HG03457 (cell line): ENCODE measurements around the gene MROH7.
A peak's percentile ranks its signal among the peaks of the same experiment; 100 is the strongest.

Source experiments
- ATAC-seq: cut with Tn5 transposase; IDR thresholded peaks from one replicate; pipeline ENCODE4 v1.9.1; 2021; ENCODE audit warnings: moderate number of reproducible peaks; ENCODE audit not compliant: unreplicated experiment

The MROH7 gene

DNA sequence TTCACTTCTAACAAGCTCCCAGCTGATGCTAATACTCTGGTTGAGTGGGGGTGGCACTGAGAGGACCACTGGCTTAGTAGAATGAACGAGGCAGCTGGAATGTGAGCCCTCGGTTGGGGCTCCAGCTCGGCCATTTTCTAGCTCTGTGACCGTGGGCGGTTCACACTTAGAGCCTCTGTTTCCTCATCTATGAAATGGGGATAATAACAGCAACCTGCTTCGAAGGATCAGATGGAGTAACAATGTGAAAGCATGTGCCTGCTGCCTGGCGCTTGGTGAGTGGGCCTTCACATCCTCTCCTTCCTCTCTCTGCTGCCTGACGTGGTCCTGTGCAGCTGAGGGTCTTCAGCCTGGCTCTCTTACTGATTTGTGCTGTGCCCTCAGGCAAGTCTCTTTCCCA, 53.2 kb downstream of the MROH7 start:
- ATAC-seq, result no peak

DNA sequence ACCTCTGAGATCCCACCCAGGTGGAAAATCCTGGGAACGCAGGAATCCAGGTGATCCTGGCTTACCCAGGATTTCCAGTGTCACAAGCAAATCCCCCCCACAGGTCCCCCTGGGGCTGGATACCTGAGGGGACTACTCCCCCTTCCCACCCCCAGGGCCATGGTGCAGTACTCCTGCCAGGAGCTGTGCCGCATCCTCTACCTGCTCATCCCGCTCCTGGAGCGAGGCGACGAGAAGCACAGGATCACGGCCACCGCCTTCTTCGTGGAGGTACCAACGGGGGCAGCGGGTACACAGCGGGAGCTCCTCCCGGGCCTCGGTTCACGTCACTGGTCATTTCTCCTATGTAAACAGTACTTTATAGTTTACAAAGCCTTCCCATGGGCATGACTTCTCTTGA, 53.6 kb downstream of the MROH7 start:
- ATAC-seq, result no peak

DNA sequence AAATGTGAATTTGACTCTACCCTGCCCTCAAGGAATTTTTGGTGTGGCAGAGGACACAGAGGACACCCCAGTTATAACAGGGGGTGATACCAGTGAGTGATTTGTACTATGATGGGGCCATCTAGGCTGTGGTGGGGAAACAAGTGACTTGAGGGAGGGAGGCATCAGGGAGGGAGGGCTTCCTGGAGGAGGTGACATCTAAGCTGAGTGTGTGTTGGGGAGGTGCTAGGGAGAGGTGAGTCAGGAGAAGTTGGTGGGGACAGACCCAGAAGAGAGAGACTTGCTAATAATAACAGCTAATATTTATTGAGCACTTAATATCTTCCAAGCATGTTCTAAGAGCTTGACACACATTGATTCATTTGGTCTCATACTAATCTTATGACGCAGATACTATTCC, 54.2 kb downstream of the MROH7 start:
- ATAC-seq, result no peak

DNA sequence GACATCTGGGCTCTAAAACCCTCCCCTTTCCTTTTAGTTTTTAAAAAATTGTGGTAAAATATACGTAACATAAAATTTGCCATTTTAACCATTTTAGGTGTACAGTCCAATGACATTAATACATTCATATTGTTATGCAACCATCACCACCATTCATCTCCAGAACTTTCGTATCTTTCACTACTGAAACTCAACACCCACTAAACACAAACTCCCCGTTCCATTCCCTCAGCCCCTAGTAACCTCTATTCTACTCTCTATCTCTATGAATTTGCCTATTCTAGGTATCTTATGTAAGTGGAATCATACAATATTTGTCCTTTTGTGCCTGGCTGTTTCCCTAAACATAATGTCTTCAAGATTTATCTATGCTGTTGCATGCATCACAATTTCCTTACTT, 54.7 kb downstream of the MROH7 start:
- no peak for ATAC-seq

DNA sequence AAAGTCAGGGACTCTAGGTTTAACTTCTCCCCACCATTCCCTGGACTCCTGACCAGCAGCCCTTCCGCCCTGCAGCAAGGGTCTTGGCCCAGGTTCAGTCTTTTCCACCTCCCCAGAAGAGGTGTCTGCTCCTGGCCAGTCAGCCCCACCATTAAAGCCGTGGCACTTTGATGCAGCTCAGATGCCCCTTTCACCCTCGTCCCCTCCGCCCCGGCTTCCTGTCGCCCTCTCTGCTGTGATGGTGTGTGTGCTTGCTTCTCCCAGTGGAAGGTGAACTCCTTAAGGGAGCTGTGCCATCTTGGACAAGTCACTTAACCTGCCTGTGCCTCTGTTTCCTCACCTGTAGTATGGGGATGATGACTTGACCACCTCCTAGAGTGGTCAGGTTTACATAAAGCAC, 56.3 kb downstream of the MROH7 start:
- ATAC-seq, result no peak

DNA sequence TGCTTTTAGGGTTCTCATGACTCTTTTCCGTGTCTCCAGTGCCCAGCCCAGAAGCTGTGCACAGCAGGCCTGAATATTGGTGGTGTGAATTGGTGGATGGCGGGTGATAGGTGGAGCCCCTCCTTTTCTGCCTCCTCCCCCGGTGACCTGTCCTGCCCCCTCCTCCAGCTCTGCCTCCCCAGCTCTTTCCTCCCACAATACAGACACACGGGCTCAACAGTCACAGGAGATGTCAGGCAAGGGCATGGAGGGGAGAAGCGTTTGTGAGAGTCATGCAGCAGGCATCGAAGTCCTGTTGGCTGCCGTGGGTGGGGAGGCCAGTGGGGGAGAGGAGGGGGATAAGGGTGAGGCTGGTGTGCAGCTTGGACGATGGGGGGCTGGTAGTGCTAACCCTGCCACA, 56.8 kb downstream of the MROH7 start:
- ATAC-seq, result no peak

- no peak for ATAC-seq
These were observed 58.4 kb downstream of the MROH7 start for GRCh38 chr1:54699936-54700525.

DNA sequence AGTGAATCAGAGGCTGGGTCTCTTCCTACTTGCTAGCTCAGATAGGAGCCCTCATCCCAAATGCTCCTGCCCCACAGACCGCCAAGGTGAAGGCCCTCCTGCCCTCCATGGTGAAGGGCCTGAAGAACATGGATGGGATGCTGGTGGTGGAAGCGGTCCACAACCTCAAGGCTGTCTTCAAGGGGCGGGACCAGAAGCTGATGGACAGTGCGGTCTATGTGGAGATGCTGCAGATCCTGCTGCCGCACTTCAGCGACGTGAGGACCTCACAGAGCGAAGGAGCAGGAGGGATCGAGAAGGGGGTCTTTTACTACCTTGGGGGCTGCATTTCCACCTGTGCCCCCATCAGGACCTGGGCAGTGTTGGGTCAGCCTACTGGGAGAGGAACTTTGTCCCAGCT, 59.5 kb downstream of the MROH7 start:
- ATAC-seq, result no peak

DNA sequence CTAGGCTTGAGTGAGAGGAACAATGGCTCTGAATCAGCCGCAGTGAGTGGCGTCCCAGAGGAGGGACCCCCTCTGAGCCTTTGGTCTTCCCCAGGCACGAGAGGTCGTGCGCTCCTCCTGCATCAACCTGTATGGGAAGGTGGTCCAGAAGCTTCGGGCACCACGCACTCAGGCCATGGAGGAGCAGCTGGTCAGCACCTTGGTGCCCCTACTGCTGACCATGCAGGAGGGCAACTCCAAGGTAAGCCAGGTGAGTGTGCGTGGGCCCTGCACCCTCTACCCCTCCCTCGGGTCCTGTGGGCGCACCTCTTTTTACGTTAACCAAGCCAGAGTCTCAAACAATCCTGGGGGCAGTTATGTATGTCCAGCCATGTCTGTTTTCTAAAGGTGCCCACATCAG, 60.4 kb downstream of the MROH7 start:
- no peak for ATAC-seq

GRCh38 chr1:54703471-54703870, 61.9 kb downstream of the MROH7 start:
- no peak for ATAC-seq

DNA sequence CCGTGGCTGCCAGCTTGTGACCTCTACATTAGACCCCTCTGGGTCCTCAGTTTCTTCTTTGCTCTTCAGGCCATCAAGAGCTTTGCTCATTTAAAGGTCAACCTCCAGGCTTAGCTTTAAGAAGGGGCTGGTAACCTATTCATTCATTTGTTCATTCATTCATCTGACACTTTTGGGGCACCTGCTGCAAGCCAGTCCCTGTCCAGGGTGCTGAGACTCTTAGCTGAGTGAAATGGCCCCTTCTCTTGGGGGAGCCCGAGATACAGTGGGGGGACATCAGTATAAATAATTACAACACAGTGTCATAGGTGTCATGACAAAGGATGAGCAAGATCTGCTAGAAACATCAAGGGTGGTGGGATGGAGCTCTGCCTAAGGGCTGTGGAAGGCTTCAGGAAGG, 63.6 kb downstream of the MROH7 start:
- no peak for ATAC-seq

DNA sequence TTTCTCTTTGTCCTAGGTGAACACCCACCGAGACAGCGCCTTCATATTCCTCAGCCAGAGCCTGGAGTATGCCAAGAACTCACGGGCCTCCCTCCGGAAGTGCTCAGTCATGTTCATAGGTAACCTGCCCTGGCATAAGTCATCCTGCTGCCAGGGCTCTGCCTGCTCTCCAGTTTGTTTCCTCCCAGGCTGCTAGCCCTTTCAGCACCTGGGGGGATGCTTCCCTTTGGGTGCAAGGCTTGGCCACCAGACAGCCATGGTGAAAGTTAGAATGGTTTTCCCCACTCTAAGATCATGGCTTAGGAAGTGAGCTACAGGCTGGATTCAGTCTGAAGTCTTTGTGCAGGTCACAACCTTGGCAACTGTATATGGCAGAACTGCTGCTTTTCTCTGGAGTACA, 64.8 kb downstream of the MROH7 start:
- ATAC-seq, result no peak

GRCh38 chr1:54708385-54708784, 66.8 kb downstream of the MROH7 start:
- ATAC-seq, result no peak

DNA sequence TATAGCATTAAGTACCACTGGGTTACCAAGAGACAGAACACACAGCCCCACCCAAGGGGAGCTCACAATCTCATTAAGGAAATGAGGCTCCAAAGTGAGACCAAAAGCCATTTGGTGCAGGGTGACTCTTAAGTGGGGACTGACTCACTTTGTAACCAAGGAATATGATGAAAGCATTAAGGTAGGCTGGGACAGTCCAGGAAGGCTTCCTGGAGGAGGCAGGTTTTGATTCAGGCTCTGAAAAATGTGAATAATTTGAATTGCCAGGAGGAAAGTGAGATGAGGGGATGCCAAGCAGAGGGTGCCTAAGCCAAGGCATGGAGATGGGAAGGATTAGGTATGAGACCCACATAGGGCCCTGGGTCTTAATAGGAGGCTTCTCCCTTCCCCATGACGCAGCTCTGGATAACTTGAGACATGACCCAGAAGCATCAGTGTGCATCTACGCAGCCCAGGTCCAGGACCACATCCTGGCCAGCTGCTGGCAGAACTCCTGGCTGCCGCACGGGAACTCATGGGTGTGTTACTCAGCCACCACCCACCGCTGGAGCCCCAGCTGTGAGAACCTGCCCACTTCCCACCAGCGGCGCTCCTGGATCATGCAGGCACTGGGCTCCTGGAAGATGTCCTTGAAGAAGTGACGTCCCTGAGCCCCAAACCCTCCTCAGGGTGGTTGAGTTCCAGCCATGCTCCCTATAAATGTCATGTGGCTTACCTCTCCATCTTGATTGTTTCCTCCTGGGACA, 68.1 kb downstream of the MROH7 start:
- no peak for ATAC-seq

- no peak for ATAC-seq
These were observed 68.8 kb downstream of the MROH7 start for GRCh38 chr1:54710434-54710833.

DNA sequence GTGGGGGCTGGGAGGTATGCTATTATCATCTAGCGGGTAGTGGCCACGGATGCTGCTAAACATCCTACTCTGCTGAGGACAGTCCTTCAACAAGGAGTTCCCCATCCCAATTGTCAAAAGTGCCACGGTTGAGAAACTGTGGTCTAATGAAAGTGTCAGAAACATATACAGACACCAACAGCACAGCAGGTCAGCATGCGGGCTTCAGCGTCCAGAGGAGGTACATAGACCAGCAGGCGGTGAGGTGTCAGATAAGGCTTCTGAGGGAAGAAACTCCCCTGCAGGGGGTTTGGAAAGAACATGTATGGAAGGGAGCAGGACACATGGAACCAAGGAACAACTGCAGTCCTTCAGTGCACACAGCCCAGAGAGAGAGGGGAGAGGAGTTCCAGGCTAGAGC, 69.3 kb downstream of the MROH7 start:
- no peak for ATAC-seq

- ATAC-seq, result no peak
These were observed 70.0 kb downstream of the MROH7 start for GRCh38 chr1:54711536-54711935.

- no peak for ATAC-seq
These were observed 73.4 kb downstream of the MROH7 start for GRCh38 chr1:54714881-54715492.

DNA sequence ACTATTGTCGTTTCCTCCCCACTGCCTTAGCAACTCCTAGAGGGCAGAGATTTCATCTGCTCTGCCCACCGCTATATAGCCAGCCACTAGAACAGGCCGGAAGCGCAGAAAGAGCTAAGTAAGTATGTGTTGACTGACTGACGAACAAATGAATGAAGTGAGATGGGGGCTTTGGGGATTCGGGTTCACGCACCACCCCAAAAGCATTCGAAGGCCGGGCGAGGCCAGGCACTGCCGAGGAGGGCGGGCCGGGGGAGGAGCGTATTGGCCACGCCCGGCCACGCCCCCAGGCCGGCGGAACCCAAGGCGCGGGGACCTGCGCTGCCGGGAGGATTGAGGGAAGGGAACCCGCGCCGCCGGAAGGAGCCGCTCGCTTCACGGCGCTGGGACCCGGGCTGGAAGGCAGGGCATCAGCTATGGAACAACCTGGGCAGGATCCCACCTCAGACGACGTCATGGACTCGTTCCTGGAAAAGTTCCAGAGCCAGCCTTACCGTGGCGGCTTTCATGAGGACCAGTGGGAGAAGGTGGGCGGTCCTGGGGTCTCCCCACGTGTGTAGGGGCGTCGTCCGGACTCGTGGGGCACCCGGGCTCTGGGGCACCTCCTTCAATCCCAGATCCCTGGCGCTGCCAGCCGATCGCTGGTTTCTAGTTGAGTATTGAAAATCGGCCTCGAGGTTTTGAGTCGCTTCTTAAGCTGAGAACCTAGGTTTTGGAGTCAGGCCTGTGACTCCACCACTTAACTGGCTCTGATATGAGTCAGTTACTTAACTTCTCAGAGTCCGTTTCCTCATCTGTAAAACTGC, 74.1 kb downstream of the MROH7 start, which contains the start of gene TTC4:
Gene TTC4, plus strand, starts transcription at position 369 of the 806 bp plus-strand sequence. Its CDS starts 48 bp downstream, at position 417.
- peak; percentile 84 for ATAC-seq

DNA sequence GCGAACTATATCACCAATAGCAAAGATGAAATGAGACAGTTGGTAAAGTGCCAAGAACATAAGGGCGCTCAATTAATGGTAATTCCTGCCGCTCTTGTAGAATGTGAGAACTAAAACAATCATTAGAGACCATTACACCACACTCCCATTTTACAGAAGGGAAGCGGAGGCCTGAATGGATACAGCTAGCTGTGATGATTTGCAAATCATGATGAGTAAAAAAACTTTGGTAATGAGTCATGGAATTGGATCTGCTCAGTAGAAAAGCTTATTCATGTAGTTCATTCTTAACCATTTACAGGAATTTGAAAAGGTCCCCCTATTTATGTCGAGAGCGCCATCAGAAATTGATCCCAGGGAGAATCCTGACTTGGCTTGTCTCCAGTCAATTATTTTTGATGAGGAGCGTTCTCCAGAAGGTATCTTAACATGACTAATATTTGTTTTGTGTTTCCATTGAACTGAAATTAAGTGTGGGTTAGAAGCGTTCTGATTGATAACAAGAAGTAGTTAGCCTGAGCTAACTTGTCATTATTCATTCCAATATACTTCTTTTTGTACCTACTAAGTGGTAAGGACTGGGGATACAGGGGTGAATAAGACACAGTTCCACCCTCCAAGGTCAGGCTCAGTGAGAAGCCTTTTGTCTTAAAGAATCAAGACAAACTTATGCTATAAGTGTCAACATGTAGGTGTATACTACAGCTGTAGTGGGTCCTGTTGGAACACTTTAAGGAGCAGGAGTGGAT, 74.9 kb downstream of the MROH7 start:
- ATAC-seq, result peak; percentile 9

DNA sequence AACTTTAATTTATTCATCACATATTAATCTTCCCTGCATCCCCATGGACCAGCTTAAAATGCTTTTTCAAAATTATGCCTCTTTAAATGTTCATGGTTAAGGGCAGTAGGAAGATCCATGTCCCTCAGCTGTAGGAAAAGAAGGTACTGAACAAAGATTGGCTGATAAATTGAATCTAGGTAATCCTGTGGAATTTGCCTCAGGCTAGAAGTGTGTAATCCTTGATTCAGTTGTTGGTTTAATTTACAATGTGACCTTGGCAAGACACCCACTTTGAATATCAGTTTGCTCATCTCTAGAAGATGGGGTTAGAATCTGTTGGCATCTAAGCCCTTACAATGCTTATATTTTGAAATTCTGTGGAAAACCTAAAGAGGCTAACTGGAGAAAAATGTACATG, 80.1 kb downstream of the MROH7 start:
- no peak for ATAC-seq
